H1 (cell line): Measurements from ENCODE around the gene RASSF9. TPM values are rescaled to one million over a fixed set of nuclear protein-coding genes. Genes with fewer than 3 reads are reported as not detected.

Experiments
- CBX5 ChIP-seq: fragments of 300-800, 300-1000 bp; sonication (generic); IDR thresholded peaks from 2 replicates; pipeline ENCODE4 v1.7.1; 2016; ENCODE audit warnings: antibody characterized with exemption, low read length, low read depth
- CBX8 ChIP-seq: fragments of 300-800, 300-1000 bp; sonication (generic); IDR thresholded peaks from 2 replicates; pipeline ENCODE4 v1.7.1; 2016; ENCODE audit warnings: low read depth, low read length, borderline replicate concordance
- CHD2 ChIP-seq: IDR thresholded peaks from 2 replicates; pipeline ENCODE4 v1.6.1; 2012; ENCODE audit warnings: low read length, improper control_type of control experiment
- EGR1 ChIP-seq: IDR thresholded peaks from 2 replicates; pipeline ENCODE4 v1.6.1; 2011; ENCODE audit warnings: low read depth, low read length, borderline replicate concordance
- KDM5A ChIP-seq: fragments of 200-600 bp; IDR thresholded peaks from 2 replicates; pipeline ENCODE4 v1.7.1; 2012; ENCODE audit warnings: mild to moderate bottlenecking, low read length, inconsistent platforms, mixed read lengths
- PHF8 ChIP-seq: fragments of 200-600 bp; sonication (generic); conservative IDR thresholded peaks from 2 replicates; pipeline ENCODE4 v1.7.1; 2012; ENCODE audit warnings: low read depth, mild to moderate bottlenecking, inconsistent platforms, low read length, moderate library complexity
- POU5F1 ChIP-seq: IDR thresholded peaks from 2 replicates; pipeline ENCODE4 v1.6.1; 2011; ENCODE audit warnings: low read depth, mild to moderate bottlenecking, low read length, moderate library complexity
- RFX5 ChIP-seq: IDR thresholded peaks from 2 replicates; pipeline ENCODE4 v1.6.1; 2011; ENCODE audit warnings: low read depth, low read length, improper control_type of control experiment, borderline replicate concordance
- TAF7 ChIP-seq: optimal IDR thresholded peaks from 2 replicates; pipeline ENCODE3; 2011; ENCODE audit warnings: low read depth, mild to moderate bottlenecking, inconsistent platforms, low read length, moderate library complexity, borderline replicate concordance
- polyA plus RNA-seq, 7 experiments: library from polyadenylated mRNA; depleted of rRNA in 3 of 7; stranded (reverse) in 5 of 7; unstranded in 2 of 7; fragments of >200 nt in 5 of 7; fragments of 200-250 nt in 2 of 7; gene quantifications; 1 replicate in 5 of 7; 2 replicates in 1 of 7; 4 replicates in 1 of 7; pipeline versions ENCODE4 v1.2.1 to v1.2.3, GENCODE V29; 2011 to 2013; ENCODE audit warnings: missing spikeins in 2 of 7, mixed read lengths in 2 of 7
- total RNA-seq: library from RNA; stranded (reverse); fragmentation: NEBNext Ultra II Directional; extraction: Animal tissue kit (Norgen Biotek cat#: 25700); gene quantifications from 2 replicates; pipeline ENCODE4 v1.2.1, GENCODE V29; 2021
- TF ChIP-seq, protein P1 (sequence below): fragments of 300-600 bp; sonication (generic); IDR thresholded peaks from 2 replicates; pipeline ENCODE4 v1.7.1; 2012; ENCODE audit warnings: low read length, moderate library complexity, mild to moderate bottlenecking, inconsistent platforms; ENCODE audit not compliant: insufficient replicate concordance

The RASSF9 gene
- total and polyA plus RNA-seq, 2 of the 8 experiments (the other 6 are each of a cell fraction or from before 2014, with no cell fraction given) = 0.06 to 0.39 TPM

DNA sequence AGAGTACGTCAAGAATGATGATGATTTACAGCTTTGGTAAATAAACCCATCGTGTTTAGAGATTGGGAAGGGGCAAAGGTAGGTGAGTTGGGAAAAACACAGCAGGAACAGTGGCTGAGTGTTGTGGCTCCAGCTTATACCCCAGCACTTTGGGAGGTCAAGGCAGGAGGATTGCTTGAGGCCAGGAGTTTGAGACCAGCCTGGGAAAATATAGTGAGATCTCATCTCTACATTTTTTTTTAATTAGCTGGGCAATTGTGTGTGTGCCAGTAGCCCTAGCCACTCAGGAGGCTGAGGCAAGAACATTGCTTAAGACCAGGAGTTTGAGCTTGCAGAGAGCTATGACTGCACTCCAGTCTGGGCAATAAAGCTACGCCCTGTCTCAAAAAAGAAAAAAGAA, 77.1 kb downstream of the RASSF9 start (continued):
- TF ChIP-seq, protein P1, sequence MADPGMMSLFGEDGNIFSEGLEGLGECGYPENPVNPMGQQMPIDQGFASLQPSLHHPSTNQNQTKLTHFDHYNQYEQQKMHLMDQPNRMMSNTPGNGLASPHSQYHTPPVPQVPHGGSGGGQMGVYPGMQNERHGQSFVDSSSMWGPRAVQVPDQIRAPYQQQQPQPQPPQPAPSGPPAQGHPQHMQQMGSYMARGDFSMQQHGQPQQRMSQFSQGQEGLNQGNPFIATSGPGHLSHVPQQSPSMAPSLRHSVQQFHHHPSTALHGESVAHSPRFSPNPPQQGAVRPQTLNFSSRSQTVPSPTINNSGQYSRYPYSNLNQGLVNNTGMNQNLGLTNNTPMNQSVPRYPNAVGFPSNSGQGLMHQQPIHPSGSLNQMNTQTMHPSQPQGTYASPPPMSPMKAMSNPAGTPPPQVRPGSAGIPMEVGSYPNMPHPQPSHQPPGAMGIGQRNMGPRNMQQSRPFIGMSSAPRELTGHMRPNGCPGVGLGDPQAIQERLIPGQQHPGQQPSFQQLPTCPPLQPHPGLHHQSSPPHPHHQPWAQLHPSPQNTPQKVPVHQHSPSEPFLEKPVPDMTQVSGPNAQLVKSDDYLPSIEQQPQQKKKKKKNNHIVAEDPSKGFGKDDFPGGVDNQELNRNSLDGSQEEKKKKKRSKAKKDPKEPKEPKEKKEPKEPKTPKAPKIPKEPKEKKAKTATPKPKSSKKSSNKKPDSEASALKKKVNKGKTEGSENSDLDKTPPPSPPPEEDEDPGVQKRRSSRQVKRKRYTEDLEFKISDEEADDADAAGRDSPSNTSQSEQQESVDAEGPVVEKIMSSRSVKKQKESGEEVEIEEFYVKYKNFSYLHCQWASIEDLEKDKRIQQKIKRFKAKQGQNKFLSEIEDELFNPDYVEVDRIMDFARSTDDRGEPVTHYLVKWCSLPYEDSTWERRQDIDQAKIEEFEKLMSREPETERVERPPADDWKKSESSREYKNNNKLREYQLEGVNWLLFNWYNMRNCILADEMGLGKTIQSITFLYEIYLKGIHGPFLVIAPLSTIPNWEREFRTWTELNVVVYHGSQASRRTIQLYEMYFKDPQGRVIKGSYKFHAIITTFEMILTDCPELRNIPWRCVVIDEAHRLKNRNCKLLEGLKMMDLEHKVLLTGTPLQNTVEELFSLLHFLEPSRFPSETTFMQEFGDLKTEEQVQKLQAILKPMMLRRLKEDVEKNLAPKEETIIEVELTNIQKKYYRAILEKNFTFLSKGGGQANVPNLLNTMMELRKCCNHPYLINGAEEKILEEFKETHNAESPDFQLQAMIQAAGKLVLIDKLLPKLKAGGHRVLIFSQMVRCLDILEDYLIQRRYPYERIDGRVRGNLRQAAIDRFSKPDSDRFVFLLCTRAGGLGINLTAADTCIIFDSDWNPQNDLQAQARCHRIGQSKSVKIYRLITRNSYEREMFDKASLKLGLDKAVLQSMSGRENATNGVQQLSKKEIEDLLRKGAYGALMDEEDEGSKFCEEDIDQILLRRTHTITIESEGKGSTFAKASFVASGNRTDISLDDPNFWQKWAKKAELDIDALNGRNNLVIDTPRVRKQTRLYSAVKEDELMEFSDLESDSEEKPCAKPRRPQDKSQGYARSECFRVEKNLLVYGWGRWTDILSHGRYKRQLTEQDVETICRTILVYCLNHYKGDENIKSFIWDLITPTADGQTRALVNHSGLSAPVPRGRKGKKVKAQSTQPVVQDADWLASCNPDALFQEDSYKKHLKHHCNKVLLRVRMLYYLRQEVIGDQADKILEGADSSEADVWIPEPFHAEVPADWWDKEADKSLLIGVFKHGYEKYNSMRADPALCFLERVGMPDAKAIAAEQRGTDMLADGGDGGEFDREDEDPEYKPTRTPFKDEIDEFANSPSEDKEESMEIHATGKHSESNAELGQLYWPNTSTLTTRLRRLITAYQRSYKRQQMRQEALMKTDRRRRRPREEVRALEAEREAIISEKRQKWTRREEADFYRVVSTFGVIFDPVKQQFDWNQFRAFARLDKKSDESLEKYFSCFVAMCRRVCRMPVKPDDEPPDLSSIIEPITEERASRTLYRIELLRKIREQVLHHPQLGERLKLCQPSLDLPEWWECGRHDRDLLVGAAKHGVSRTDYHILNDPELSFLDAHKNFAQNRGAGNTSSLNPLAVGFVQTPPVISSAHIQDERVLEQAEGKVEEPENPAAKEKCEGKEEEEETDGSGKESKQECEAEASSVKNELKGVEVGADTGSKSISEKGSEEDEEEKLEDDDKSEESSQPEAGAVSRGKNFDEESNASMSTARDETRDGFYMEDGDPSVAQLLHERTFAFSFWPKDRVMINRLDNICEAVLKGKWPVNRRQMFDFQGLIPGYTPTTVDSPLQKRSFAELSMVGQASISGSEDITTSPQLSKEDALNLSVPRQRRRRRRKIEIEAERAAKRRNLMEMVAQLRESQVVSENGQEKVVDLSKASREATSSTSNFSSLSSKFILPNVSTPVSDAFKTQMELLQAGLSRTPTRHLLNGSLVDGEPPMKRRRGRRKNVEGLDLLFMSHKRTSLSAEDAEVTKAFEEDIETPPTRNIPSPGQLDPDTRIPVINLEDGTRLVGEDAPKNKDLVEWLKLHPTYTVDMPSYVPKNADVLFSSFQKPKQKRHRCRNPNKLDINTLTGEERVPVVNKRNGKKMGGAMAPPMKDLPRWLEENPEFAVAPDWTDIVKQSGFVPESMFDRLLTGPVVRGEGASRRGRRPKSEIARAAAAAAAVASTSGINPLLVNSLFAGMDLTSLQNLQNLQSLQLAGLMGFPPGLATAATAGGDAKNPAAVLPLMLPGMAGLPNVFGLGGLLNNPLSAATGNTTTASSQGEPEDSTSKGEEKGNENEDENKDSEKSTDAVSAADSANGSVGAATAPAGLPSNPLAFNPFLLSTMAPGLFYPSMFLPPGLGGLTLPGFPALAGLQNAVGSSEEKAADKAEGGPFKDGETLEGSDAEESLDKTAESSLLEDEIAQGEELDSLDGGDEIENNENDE = no peak
- no peak for TF ChIP-seq CBX5
- no peak for TF ChIP-seq PHF8
- TF ChIP-seq RFX5 = no peak
- no peak for TF ChIP-seq EGR1
- TF ChIP-seq KDM5A = no peak
- TF ChIP-seq CBX8 = no peak
- TF ChIP-seq POU5F1 = no peak
- TF ChIP-seq TAF7 = no peak
- TF ChIP-seq CHD2 = no peak
